HepG2 (cell line): ENCODE data around the gene DPH5. TPM values are rescaled to one million over a fixed set of nuclear protein-coding genes. Genes with fewer than 3 reads are reported as not detected.

Source experiments
- CEBPB ChIP-seq: IDR thresholded peaks from 2 replicates; pipeline ENCODE4 v1.6.1; 2011; ENCODE audit warnings: low read depth, low read length, improper control_type of control experiment, borderline replicate concordance
- EP300 ChIP-seq, 3 experiments: sonication (generic) in 1 of 3; formaldehyde crosslinking in 1 of 3; IDR thresholded peaks; 2 replicates each; pipeline versions ENCODE4 v1.5.1 to v1.6.1; 2011 to 2020; ENCODE audit warnings: low read depth in 2 of 3, low read length in 2 of 3, borderline replicate concordance in 1 of 3, improper control_type of control experiment in 1 of 3, mild to moderate bottlenecking in 1 of 3, missing genetic modification reagents in 1 of 3, moderate library complexity in 1 of 3
- FOXK1 ChIP-seq: sonication (generic); formaldehyde crosslinking; IDR thresholded peaks from 2 replicates; pipeline ENCODE4 v1.4.0; 2020; ENCODE audit warnings: low read depth, missing genetic modification reagents, borderline replicate concordance
- HHEX ChIP-seq: IDR thresholded peaks from 2 replicates; pipeline ENCODE4 v1.6.1; 2016; ENCODE audit warnings: control low read depth
- KDM1A ChIP-seq: IDR thresholded peaks from 2 replicates; pipeline ENCODE4 v1.6.1; 2016; ENCODE audit warnings: missing compliant biosample characterization
- KLF12 ChIP-seq: sonication (generic); formaldehyde crosslinking; IDR thresholded peaks from 2 replicates; pipeline ENCODE4 v1.4.0; 2020; ENCODE audit warnings: missing genetic modification reagents, borderline replicate concordance
- POGZ ChIP-seq: sonication (generic); formaldehyde crosslinking; IDR thresholded peaks from 2 replicates; pipeline ENCODE4 v1.4.0; 2020; ENCODE audit warnings: mild to moderate bottlenecking, missing genetic modification reagents
- RCOR2 ChIP-seq: IDR thresholded peaks from 2 replicates; pipeline ENCODE4 v1.6.1; 2016; ENCODE audit warnings: missing biosample characterization, missing genetic modification reagents
- TBX2 ChIP-seq: sonication (generic); formaldehyde crosslinking; IDR thresholded peaks from 2 replicates; pipeline ENCODE4 v1.5.0; 2020; ENCODE audit warnings: missing genetic modification reagents, mild to moderate bottlenecking, borderline replicate concordance
- TCF7 ChIP-seq: sonication (generic); IDR thresholded peaks from 2 replicates; pipeline ENCODE4 v1.6.1; 2016; ENCODE audit warnings: antibody characterized with exemption, low read depth
- TEF ChIP-seq: sonication (generic); formaldehyde crosslinking; IDR thresholded peaks from 2 replicates; pipeline ENCODE4 v1.5.0; 2020; ENCODE audit warnings: missing genetic modification reagents
- YEATS2 ChIP-seq: sonication (generic); formaldehyde crosslinking; IDR thresholded peaks from 2 replicates; pipeline ENCODE4 v1.4.0; 2020; ENCODE audit warnings: missing genetic modification reagents, borderline replicate concordance
- ZBTB21 ChIP-seq: sonication (generic); formaldehyde crosslinking; IDR thresholded peaks from 2 replicates; pipeline ENCODE4 v1.4.0; 2020; ENCODE audit warnings: missing genetic modification reagents
- ZBTB43 ChIP-seq: sonication (generic); formaldehyde crosslinking; conservative IDR thresholded peaks from 2 replicates; pipeline ENCODE4 v1.4.0; 2020; ENCODE audit warnings: missing genetic modification reagents
- ZMYM4 ChIP-seq: sonication (generic); formaldehyde crosslinking; IDR thresholded peaks from 2 replicates; pipeline ENCODE4 v1.8.1; 2023; ENCODE audit warnings: mild to moderate bottlenecking, missing genetic modification reagents
- ZNF674 ChIP-seq: sonication (generic); formaldehyde crosslinking; IDR thresholded peaks from 2 replicates; pipeline ENCODE4 v1.5.0; 2020; ENCODE audit warnings: low read depth, mild to moderate bottlenecking, missing genetic modification reagents
- ZNF749 ChIP-seq: sonication (generic); formaldehyde crosslinking; IDR thresholded peaks from 2 replicates; pipeline ENCODE4 v1.8.0; 2022; ENCODE audit warnings: mild to moderate bottlenecking, missing genetic modification reagents, moderate library complexity, borderline replicate concordance
- ZNF768 ChIP-seq: sonication (generic); formaldehyde crosslinking; IDR thresholded peaks from 2 replicates; pipeline ENCODE4 v1.4.0; 2020; ENCODE audit warnings: missing genetic modification reagents
- polyA plus RNA-seq, 8 experiments: library from polyadenylated mRNA; depleted of rRNA in 3 of 8; stranded (reverse) in 7 of 8; unstranded in 1 of 8; fragments of >200 nt; fragmentation: Illumina TruSeq in 4 of 8; extraction: Trizol in 4 of 8; gene quantifications; 2 replicates each; pipeline versions ENCODE4 v1.2.1 to v1.2.3, GENCODE V29; 2011 to 2016; ENCODE audit warnings: low read depth in 4 of 8, missing spikeins in 1 of 8, mixed read lengths in 1 of 8; ENCODE audit not compliant: insufficient read depth in 1 of 8
- total RNA-seq, 5 experiments: library from RNA; depleted of rRNA; stranded (reverse); fragments of >200 nt; fragmentation: Illumina TruSeq; extraction: Trizol; gene quantifications; 2 replicates each; pipeline ENCODE4 v1.2.3, GENCODE V29; 2016; ENCODE audit warnings: low read depth in 1 of 5
- TF ChIP-seq, protein P1 (sequence below): sonication (generic); formaldehyde crosslinking; IDR thresholded peaks from 2 replicates; pipeline ENCODE4 v1.4.0; 2020; ENCODE audit warnings: low read depth, mild to moderate bottlenecking, missing genetic modification reagents
- TF ChIP-seq, protein P2 (sequence below), 2 experiments: sonication (generic) in 1 of 2; formaldehyde crosslinking in 1 of 2; IDR thresholded peaks; 2 replicates each; pipeline versions ENCODE4 v1.4.0 to v1.6.1; 2018 to 2020; ENCODE audit warnings: missing genetic modification reagents in 2 of 2, borderline replicate concordance in 1 of 2, low read depth in 1 of 2, mild to moderate bottlenecking in 1 of 2, missing biosample characterization in 1 of 2
- TF ChIP-seq, protein P3 (sequence below): sonication (generic); IDR thresholded peaks from 2 replicates; pipeline ENCODE4 v1.6.1; 2016; ENCODE audit warnings: low read depth, borderline replicate concordance
- TF ChIP-seq, protein P4 (sequence below): sonication (generic); formaldehyde crosslinking; IDR thresholded peaks from 2 replicates; pipeline ENCODE4 v1.8.0; 2022; ENCODE audit warnings: mild to moderate bottlenecking, missing genetic modification reagents

Gene DPH5
- total and polyA plus RNA-seq, 2 of the 13 experiments (the other 11 are each of a cell fraction or from before 2014, with no cell fraction given): 53.2 to 79.6 TPM

GRCh38 chr1:101004061-101004460, 21.5 kb downstream of the DPH5 start (continued):
- TF ChIP-seq, protein P1, sequence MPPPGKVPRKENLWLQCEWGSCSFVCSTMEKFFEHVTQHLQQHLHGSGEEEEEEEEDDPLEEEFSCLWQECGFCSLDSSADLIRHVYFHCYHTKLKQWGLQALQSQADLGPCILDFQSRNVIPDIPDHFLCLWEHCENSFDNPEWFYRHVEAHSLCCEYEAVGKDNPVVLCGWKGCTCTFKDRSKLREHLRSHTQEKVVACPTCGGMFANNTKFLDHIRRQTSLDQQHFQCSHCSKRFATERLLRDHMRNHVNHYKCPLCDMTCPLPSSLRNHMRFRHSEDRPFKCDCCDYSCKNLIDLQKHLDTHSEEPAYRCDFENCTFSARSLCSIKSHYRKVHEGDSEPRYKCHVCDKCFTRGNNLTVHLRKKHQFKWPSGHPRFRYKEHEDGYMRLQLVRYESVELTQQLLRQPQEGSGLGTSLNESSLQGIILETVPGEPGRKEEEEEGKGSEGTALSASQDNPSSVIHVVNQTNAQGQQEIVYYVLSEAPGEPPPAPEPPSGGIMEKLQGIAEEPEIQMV: no peak
- TF ChIP-seq FOXK1 (CRISPR knock-in tag) (peak; percentile 87), TBX2 (peak; percentile 19; the same call in 1 of the 2 replicates), EP300 (IDR thresholded peaks at IDR 0.05; ENCODE audit: low read depth in 2 of 2, low read length in 2 of 2) (peak; percentile 95 to 96), EP300 (CRISPR knock-in tag; IDR thresholded peaks at IDR 0.05; ENCODE audit: borderline replicate concordance) (peak; percentile 81; the same call in 1 of the 2 replicates), ZBTB43 (CRISPR knock-in tag) (peak; percentile 71; the same call in 1 of the 2 replicates), POGZ (CRISPR knock-in tag) (peak; percentile 83), YEATS2 (CRISPR knock-in tag) (peak; percentile 55; the same call in 1 of the 2 replicates), ZNF749 (CRISPR knock-in tag) (no peak), RCOR2 (CRISPR knock-in tag) (peak; percentile 97), ZNF768 (CRISPR knock-in tag) (no peak), ZBTB21 (CRISPR knock-in tag) (0 out of 2 replicates have a peak, but pooled peaks have one; percentile 19), HHEX (CRISPR knock-in tag) (peak; percentile 60), CEBPB (peak; percentile 99), KDM1A (CRISPR knock-in tag) (peak; percentile 93), ZNF674 (CRISPR knock-in tag) (no peak), KLF12 (CRISPR knock-in tag) (no peak), TCF7 (peak; percentile 80), ZMYM4 (CRISPR knock-in tag) (peak; percentile 84), TEF (peak; percentile 63; the same call in 1 of the 2 replicates)
- TF ChIP-seq, protein P2, sequence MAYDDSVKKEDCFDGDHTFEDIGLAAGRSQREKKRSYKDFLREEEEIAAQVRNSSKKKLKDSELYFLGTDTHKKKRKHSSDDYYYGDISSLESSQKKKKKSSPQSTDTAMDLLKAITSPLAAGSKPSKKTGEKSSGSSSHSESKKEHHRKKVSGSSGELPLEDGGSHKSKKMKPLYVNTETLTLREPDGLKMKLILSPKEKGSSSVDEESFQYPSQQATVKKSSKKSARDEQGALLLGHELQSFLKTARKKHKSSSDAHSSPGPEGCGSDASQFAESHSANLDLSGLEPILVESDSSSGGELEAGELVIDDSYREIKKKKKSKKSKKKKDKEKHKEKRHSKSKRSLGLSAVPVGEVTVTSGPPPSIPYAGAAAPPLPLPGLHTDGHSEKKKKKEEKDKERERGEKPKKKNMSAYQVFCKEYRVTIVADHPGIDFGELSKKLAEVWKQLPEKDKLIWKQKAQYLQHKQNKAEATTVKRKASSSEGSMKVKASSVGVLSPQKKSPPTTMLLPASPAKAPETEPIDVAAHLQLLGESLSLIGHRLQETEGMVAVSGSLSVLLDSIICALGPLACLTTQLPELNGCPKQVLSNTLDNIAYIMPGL (CRISPR knock-in tag; IDR thresholded peaks at IDR 0.05; ENCODE audit: borderline replicate concordance in 1 of 2, low read depth in 1 of 2): 0 out of 4 replicates have a peak, but pooled peaks have one; percentile 20 to 21
- TF ChIP-seq, protein P3, sequence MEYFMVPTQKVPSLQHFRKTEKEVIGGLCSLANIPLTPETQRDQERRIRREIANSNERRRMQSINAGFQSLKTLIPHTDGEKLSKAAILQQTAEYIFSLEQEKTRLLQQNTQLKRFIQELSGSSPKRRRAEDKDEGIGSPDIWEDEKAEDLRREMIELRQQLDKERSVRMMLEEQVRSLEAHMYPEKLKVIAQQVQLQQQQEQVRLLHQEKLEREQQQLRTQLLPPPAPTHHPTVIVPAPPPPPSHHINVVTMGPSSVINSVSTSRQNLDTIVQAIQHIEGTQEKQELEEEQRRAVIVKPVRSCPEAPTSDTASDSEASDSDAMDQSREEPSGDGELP: peak; percentile 37; the same call in 1 of the 2 replicates
- TF ChIP-seq, protein P4, sequence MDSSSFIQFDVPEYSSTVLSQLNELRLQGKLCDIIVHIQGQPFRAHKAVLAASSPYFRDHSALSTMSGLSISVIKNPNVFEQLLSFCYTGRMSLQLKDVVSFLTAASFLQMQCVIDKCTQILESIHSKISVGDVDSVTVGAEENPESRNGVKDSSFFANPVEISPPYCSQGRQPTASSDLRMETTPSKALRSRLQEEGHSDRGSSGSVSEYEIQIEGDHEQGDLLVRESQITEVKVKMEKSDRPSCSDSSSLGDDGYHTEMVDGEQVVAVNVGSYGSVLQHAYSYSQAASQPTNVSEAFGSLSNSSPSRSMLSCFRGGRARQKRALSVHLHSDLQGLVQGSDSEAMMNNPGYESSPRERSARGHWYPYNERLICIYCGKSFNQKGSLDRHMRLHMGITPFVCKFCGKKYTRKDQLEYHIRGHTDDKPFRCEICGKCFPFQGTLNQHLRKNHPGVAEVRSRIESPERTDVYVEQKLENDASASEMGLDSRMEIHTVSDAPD (CRISPR knock-in tag): 0 out of 2 replicates have a peak, but pooled peaks have one; percentile 69
